ENCODE measurements around the gene PTPRN2.

DNA sequence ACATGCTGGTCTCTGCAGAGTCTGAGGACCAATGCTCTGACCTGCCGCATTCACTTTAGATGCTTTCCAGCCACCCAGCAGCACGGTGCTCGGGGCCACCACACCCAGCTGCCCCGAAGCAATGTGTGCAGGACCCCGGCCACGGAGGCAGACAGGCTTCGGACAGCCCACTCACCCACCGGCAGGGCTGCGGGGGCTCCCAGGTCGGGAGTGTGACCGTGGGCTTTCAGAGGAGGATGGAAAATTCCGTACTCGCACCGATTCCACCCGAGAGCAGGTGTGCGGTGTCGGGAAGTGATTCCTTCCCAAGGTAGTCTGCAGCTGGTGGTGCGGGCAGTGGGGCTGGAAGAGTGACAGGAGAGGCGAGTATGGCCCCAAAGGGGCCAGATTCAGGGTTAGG lies 1059.9 kb downstream of the PTPRN2 start:
- TF ChIP-seq EP300 (IDR thresholded peaks at IDR 0.05; ENCODE audit: low read length), result no peak
- TF ChIP-seq, protein P1, sequence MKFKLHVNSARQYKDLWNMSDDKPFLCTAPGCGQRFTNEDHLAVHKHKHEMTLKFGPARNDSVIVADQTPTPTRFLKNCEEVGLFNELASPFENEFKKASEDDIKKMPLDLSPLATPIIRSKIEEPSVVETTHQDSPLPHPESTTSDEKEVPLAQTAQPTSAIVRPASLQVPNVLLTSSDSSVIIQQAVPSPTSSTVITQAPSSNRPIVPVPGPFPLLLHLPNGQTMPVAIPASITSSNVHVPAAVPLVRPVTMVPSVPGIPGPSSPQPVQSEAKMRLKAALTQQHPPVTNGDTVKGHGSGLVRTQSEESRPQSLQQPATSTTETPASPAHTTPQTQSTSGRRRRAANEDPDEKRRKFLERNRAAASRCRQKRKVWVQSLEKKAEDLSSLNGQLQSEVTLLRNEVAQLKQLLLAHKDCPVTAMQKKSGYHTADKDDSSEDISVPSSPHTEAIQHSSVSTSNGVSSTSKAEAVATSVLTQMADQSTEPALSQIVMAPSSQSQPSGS (CRISPR knock-in tag; IDR thresholded peaks at IDR 0.05), result no peak
- TF ChIP-seq POLR2A (conservative IDR thresholded peaks at IDR 0.05), result no peak
- TF ChIP-seq RFX1 (IDR thresholded peaks at IDR 0.05), result no peak
- TF ChIP-seq BHLHE40 (IDR thresholded peaks at IDR 0.05; ENCODE audit: low read length), result no peak
